ENCODE data around the gene OPA3. TPM values are rescaled to one million over a fixed set of nuclear protein-coding genes. Genes with fewer than 3 reads are reported as not detected.
"Not testable (repeated sequence)": the region's sequence is repeated elsewhere in the genome, so short reads cannot be mapped to it uniquely, and the experiment has no call there.

The OPA3 gene
- total RNA-seq: 12.5 TPM
- long read RNA-seq, full-length matches to known transcripts: 38 of 55 reads
- long read RNA-seq, partial matches to known transcripts: 1 of 55 reads
- long read RNA-seq, other reads (novel, unspliced or antisense): 16 of 55 reads

DNA sequence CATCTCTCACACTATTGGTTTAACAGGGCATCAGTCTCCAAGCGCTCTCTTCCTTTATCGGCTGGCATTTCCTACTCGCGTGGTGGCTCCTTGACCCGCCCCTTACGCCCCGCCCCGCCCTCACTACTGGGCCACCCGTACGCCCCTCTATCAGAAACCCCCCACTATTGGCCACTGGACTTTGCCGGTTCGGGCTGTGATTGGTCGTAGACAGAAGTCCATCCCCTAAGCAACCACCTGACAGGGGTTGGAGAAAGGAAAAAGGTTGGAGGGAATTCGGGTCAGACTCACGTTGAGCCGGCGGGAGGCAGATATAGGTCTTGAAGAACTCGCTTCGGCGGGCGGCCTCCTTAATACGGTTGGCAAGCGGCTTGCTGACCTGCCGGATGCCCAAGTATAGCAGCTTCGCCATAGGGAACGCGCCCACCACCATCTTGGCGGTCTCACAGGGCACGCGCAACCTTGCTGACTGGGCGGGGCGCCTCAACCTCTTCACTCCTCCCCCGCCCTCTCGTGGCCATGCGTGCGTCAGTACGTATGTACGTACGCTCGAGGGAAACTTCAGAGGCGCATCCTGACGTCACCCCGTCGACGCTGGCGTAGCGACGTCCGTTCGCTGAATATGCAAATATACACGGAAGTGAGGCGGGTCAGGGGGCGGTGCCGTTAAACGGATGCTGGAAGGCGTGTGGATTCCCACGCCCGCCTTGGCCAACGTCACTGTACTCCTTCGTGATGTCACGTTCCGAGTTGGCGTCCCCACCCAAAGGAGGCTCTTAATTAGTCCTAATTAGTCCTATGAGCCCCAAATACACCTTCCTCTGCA is at the start of gene OPA3:
TSS of gene OPA3 (minus strand) at position 471 of the 826 bp plus-strand sequence. CDS start at position 433, 38 bp downstream.
- DNase-seq (ENCODE audit: low spot score): peak; percentile 100

DNA sequence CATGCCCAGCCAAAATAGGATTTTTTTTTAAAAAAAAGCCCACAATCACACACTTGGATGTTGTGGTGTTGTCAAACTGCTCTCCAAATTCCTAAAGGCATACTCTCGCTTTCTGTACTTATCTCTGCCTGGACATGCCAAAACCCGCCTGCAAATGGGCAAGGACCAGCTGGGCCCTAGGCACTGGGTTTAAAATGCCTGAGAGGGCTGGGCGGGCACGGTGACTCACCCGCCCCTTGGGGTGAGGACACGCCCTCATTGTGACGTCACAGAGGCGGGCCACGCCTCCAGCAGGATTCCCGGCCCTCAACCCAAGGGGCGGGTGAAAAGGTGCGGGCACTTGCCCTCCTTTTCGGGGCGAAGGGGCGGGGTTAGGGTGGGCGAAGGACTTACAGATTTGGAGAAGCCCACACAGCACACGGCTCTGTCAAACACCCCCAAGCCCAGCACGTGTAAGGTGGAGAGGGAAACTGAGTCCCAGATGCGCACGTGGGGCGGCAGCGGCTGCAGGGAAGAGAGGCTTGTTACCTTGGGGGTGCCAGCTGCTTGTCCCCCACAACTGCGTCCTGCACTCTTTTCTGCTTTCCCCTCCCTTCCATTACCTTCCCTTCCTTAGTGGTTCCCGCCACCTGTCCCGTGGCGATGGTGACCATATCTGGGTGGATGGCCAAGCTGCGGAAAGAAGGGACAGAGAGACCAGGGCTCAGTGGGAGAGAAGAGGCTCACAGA is 48.0 kb upstream of the OPA3 start:
- DNase-seq (ENCODE audit: low spot score): no peak

DNA sequence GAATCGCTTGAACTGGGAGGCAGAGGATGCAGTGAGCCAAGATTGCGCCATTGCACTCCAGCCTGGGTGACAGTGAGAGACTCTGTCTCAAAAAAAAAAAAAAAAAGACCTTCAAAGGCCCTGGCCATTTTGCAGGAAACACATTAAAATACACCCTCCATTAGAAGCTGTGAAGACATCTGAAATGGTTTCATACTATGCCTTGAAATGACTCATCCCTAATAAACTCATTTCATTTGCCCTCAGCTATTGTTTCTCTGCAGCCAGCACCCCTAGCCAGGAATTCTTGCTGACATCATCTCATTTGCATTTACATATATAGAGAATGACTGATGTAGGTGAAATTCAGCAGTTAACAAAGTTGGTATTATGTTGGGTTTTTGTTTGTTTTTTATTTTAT is 45.9 kb upstream of the OPA3 start:
- no peak for DNase-seq (ENCODE audit: low spot score)

DNA sequence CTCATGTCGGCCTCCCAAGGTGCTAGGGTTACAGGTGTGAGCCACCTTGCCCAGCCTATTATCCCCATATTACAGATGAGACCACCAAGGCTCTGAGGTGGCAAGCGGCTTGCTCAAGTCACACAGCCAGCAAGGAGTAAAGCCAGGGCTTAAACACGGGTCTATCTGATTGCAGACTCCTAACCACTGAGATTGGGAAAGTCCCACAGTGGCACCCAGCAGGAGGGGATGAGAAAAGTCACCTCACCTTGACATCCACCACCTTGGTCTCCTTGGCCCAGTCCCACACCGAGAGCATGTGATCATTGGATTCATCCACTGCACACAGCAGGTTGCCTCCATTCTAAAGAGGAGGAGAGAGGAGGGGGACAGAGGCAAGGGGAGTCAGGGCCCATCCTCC is 45.1 kb upstream of the OPA3 start:
- no peak for DNase-seq (ENCODE audit: low spot score)

DNA sequence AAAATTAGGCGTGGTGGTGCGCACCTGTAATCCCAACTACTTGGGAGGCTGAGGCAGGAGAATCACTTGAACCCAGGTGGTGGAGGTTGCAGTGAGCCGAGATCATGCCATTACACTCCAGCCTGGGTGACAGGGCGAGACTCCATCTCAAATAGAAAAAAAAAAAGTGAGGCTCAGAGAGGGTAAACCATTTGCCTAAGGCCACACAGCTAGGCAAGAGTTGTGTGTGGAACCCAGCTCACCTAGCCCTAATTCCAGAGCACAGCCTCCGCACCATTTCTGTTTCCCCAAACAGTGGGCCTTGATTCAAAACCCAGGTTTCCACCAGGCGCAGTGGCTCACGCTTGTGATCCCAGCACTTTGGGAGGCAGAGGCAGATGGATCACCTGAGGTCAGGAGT is 43.6 kb upstream of the OPA3 start:
- DNase-seq (ENCODE audit: low spot score): not testable (repeated sequence)

DNA sequence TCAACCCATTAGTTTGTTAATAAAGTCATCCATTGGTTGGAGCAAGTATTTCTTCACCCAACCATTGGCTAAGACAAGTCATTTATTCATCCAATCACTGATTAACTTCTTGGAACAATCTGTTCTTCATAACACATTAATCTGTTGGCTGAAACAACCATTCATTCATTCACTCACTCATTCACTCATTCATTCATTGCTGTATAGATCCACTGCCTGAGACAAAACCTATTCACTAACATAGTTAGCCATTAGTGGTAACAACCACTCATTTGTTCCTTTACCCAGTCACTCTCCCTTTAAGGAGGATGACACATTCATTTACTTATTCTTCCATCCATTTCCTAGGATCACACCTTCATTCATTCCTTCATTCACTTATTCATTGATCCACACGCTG is 39.4 kb upstream of the OPA3 start:
- no peak for DNase-seq (ENCODE audit: low spot score)

DNA sequence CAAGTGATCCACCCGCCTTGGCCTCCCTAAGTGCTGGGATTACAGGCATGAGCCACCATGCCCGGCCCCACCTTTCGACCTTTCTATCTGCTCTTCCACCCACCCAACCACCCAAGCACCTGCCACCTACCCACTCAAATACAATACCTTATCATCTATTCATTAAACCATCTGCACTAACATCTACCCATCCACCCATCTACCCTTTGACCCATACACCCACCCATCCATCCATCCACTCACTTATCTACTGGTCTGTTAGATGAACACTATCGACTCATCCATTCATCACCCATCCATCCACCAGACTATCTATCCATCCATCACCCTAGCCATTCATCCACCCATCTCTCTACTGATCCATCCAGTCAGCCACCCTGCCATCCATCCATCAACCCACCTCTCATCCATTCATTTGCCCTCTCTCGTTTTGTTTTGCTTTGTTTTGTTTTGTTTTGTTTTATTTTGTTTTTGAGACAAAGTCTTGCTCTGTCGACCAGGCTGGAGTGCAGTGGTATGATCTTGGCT is 37.4 kb upstream of the OPA3 start:
- no peak for DNase-seq (ENCODE audit: low spot score)

DNA sequence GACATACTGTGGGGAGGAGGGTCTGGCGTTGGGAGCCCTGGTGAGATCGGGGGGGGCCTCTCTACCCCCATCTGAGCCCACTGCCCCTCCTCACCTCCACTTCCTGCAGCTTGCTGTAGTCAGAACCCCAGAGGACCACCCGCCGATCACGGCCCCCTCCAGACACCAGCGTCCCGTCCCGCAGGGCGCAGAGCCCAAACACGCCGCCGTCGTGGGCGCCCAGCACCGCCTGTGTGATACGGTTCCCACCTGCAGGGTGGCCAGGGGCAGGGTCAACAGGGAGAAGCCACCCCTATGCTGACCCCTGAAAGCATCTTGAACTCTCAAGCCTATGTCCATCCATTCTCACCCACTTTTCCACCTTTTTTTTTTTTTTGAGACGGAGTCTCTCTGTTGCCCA is 36.8 kb upstream of the OPA3 start:
- no peak for DNase-seq (ENCODE audit: low spot score)

DNA sequence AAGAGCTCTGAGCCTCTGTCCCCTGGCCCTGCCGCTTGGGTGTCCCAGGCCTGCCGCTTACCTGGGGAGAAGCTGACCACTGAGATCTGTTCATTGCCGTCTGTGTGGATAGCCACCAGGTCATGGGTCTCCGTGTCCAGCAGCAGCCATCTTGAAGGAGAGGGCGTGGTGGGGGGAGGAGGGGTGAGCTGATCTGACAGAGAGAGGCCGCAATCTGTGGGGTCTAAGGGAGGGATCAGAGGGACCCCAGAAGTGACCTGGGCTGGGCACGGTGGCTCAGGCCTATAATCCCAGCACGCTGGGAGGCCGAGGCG is 32.1 kb upstream of the OPA3 start:
- no peak for DNase-seq (ENCODE audit: low spot score)

DNA sequence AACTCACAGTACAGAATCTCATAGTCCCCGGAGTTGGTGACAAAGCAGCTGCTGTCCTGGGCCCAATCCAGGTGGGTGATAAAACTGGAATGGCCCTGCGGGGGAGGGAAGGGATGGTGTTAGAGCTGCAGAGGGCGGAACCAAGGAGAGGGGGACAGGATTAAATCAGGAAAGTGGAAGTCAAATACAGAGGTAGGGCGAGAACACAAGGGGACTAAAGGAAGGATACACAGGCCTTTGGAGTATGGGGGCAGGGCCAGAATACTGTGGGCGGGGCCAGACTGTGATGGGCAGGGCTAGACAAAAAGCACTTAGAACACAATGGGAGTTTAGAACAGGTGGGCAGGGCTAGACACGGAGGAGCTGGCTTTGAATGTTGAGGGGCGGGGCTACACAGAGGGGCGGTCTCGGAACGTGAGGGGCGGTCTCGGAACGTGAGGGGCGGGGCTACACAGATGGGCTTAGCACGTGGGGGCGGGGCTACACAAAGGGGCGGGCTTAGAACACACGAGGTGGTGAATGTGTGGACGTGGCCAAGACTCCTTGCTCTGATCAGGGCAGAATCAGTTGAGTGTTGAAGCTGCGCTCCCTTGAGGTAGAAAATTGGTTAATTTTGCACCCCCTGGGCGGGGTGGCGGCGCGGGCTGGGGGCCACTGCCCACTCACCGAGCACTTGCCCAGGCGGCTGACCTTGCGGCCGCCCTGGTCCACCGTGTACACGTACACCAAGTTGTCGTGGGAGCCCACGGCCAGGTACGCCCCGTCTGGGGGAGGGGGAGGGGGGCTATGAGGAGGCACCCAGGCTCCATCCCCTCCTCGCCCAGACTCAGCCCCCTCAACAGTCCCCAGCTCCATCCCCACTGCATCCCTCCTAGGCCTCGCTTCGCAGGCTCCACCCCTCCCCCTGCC is 31.4 kb upstream of the OPA3 start:
- DNase-seq (ENCODE audit: low spot score): peak; percentile 91

DNA sequence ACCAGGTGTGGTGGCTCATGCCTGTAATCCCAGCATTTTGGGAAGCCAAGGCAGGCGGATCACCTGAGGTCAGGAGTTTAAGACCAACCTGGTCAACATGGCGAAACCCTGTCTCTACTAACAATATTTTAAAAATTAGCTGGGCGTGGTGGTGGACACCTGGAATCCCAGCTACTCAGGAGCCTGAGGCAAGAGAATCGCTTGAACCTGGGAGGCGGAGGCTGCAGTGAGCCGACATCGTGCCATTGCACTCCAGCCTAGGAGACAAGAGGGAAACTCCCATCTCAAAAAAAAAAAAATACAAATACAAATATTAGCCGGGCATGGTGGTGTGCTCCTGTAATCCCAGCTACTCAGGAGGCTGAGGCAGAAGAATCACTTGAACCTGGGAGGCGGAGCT is 30.5 kb upstream of the OPA3 start:
- DNase-seq (ENCODE audit: low spot score): not testable (repeated sequence)

DNA sequence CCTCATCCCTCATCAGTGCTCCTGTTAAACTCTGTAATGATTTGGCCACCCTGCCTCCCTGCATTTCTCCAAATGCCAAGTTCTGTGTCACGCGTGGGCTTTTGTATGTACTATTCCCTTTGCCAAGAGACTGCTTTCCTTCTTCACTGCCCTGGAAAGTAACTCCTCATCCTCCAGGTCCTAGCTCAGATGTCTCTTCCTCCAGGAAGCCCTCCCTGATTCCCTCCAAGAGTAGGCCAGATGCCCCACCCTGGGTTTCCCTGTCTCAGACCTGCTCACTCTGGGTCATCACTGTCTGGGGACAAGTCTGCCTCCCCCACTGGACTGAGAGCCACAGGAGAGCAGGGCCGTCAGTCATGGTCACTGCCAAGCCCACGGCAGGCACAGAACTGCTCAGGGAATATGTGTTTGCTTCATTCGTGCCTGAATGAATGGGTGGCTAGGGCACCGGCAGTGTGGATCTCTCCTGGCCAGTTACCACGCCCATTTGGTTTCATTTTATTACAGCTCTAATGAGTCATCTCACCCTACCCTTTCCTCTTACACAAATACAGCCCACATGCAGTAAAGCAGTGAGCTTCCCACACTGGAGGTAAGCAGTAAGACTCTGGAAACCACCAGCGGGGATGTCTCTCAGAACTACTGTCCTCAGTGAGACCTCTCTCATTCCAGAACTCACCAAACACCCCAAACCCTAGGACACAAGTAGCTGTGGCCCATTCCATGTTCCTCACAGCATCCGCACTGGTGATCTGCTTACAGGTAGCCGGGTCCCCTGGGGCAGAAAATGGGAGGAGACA is 29.5 kb upstream of the OPA3 start:
- DNase-seq (ENCODE audit: low spot score): no peak

DNA sequence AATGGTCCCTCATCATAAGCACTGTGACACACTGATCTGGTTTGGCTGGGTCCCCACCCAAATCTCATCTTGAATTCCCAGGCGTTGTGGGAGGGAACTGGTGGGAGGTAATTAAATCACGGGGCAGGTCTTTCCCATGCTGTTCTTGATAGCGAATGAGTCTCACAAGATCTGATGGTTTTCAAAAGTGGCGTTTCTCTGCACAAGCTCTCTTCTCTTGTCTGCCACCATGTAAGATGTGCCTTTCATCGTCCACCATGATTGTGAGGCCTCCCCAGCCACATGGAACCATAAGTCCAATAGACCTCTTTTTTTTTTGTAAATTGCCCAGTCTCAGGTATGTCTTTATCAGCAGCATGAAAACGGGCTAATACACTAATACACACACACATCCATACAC is 24.3 kb upstream of the OPA3 start:
- no peak for DNase-seq (ENCODE audit: low spot score)

DNA sequence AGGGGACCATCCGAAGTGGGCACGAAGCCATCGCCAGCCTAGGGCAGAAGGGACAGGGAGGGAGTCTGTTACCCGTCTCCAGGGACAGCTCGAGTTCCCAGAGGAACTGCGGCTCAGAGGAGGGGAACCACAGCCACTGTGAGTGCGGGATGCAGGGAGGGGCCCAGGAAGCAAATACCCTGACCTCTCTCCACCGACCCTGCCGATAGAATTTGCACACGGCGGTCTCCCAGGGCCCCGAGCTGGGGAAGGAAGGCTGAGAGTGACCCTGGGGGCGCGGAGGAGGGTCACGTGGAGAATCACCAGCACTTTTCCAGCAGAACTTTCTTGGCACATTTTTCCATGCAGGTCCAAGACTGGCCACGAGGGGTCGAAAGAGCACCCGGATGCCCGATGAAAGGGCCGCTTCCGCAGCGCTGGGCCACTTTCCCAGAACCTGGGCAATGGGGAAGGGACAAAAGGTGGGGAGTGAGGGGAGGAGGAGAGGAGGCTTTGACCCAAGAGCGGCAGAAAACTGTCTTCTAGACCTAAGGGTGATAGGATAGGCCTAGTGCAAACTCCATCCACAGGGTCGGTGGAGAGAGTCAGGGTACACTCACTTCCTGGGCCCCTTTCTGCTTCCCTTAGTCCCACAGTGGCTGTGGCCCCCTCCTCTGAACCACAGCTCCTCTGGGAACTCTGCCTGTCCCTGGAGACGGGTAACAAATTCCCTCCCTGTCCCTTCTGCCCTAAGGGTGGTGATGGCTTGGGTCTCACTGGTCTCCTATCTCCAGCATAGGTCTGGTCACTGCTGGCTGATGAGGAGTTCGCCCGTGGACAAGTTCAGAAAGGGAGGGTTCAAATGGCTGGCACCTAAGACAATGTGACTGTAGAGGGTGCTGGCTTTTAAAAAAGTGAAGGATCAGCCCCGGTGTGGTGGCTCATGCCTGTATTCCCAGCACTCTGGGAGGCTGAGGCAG is 22.7 kb upstream of the OPA3 start:
- DNase-seq (ENCODE audit: low spot score): no peak

DNA sequence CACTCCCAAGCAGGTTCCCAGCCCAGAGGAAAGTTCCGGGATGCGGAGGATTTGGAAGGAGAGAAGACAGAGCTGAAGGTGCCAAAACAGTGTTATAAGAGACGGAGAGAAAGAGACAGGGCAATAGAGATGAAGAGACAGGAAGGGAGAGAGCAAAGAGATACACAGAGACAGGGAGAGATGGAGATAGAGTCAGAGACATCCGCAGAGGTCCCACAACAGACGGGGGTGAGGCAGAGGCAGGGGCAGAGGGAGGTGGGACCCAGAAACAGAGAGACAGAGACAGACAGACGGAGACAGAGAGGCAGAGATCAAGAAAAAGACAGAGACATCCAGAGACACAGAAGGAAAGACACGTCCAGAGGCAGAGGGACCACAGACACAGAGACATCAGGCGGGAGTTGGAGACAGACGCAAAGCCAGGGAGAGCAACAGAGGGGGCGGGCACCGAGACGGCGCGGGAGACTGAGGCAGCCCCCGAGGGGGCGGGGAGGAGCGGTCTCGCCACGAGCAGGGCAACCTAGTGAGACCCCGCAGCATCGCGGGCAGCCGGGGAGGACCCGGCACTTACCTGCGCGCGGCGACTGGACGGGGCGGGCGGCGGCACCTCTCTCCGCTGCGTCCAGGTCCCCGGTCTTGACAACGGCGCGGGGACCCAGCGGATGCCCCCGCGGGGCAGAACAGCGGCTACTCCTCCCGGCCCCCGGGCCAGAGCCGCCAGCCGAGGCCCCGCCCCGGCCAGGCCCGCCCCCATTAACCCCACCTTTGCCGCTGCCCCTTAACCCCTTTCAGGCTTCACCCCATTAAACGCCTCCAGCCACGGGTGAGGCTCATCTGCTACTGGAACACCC is 17.1 kb upstream of the OPA3 start, which contains the start of gene GPR4:
TSS of gene GPR4 (minus strand) at position 689 of the 851 bp plus-strand sequence. CDS start 10,346 bp downstream, outside the sequence.
- DNase-seq (ENCODE audit: low spot score): no peak

DNA sequence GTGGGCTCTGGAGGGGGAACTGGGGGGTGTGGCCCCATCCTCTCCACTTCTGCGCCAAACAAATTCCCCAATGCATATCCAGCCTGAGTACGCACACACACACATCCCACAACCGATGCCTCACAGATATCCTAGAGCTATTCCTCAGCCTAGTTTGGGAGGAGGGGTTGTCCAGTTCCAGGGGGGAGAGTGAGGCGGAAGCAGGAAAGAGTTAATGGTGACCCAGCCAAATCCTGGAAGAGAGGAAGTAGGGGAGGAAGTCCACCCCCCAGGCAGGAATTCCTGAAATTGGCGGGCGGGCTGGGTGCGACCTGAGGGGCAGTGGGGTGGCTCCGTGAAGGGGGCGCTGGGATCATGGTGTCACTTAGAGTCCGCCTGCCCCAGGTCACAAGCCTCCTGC is 16.5 kb upstream of the OPA3 start:
- no peak for DNase-seq (ENCODE audit: low spot score)

DNA sequence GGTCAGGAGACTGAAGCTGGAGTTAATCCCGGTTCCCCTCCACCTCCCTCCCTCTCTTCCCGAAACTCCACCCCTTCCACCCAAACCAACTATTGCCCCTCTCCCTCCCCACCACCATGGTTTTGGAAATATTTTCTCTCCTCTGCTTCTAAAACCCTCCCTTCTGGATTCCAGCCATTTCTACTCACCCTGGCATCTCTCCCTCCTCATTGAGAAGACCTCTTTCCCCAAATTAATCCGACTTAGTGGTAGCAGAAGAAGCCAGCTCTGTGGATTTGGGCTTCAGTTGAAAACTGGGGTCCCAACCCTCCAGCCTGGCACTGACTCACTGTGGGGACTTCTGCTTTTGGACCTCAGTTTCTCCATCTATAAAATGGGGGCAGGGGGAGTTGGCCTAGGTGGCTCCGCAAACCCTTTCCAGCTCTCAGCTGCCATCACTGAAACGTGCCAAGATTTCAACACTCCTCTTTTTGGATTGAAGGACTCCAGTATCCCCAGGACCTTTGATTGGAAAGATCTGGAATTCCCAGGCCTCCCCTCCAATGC is 15.8 kb upstream of the OPA3 start:
- DNase-seq (ENCODE audit: low spot score): no peak

DNA sequence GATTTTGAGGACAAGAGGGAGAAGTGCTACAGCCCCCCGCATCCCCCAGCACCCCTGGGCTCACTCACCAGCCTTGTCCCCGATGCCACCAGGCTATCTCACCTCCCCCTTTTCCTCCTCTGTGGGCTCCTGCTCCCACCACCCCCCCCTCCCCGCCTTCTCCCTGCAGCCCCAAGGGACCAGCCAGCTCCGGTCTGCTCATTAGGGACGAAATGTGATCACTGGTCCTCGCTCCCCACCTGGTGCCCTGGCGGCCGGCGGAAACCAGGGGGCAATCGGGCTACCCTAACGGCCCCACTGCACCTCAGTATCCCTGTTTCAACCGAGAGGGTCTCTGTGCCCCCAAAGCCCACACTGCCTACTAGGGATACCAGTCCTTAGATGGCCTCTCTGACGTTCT is 14.7 kb upstream of the OPA3 start:
- no peak for DNase-seq (ENCODE audit: low spot score)

All from mesenteric fat pad (tissue), 1 donor.